HEK293 (cell line): ENCODE measurements around the gene PACSIN3.

ENCODE experiments used
- CTCF ChIA-PET: fragments of 350-600 bp; formaldehyde crosslinking; extraction: SDS; loops from one replicate; lab custom pipeline; 2021; ENCODE audit warnings: antibody characterized with exemption; lab: Yijun Ruan, JAX
- POLR2A ChIA-PET: fragments of 300-600 bp; formaldehyde crosslinking; extraction: SDS; loops from one replicate; lab custom pipeline; 2020; ENCODE audit warnings: antibody characterized with exemption, inconsistent platforms; lab: Yijun Ruan, JAX
- H3K27ac ChIP-seq: fragments of 200-500 bp; sonication (Bioruptor generic); 2 replicates; pipeline ENCODE4 v1.5.1; 2014; ENCODE audit warnings: low read depth, low read length, control low read depth, inconsistent platforms; ENCODE audit errors: extremely low read depth
- H3K36me3 ChIP-seq, 2 experiments: fragments of 200-500 bp in 1 of 2; sonication (Bioruptor generic) in 1 of 2; 1 replicate in 1 of 2; 2 replicates in 1 of 2; pipeline ENCODE4 v1.5.1; 2014 to 2017; ENCODE audit warnings: inconsistent platforms in 2 of 2, low read length in 2 of 2; ENCODE audit not compliant: control insufficient read depth in 2 of 2, insufficient read depth in 1 of 2
- H3K4me1 ChIP-seq: fragments of 200-500 bp; sonication (Bioruptor generic); 2 replicates; pipeline ENCODE4 v1.5.1; 2014; ENCODE audit warnings: mild to moderate bottlenecking, low read length, inconsistent platforms; ENCODE audit not compliant: control insufficient read depth, insufficient read depth
- H3K4me3 ChIP-seq: 2 replicates; pipeline ENCODE4 v1.5.1; 2011; ENCODE audit warnings: low read depth, mild to moderate bottlenecking, control low read depth, low read length, moderate library complexity
- H3K9me3 ChIP-seq: fragments of 200-500 bp; sonication (Bioruptor generic); 2 replicates; pipeline ENCODE4 v1.5.1; 2014; ENCODE audit warnings: low read depth, low read length, inconsistent platforms; ENCODE audit not compliant: control insufficient read depth, insufficient read depth
- AEBP2 ChIP-seq: fragments of 450-650 bp; formaldehyde crosslinking; IDR thresholded peaks from 2 replicates; pipeline ENCODE4 v1.5.1; 2016; ENCODE audit warnings: missing biosample characterization, missing genetic modification characterization, borderline replicate concordance
- KLF10 ChIP-seq: fragments of 450-650 bp; IDR thresholded peaks from 2 replicates; pipeline ENCODE4 v1.5.1; 2018; ENCODE audit warnings: missing biosample characterization, mild to moderate bottlenecking, missing genetic modification characterization
- MYNN ChIP-seq: fragments of 450-650 bp; formaldehyde crosslinking; IDR thresholded peaks from 2 replicates; pipeline ENCODE4 v1.5.1; 2016; ENCODE audit warnings: missing biosample characterization, missing genetic modification characterization, borderline replicate concordance
- OVOL3 ChIP-seq: fragments of 450-650 bp; formaldehyde crosslinking; IDR thresholded peaks from 2 replicates; pipeline ENCODE4 v1.5.1; 2016; ENCODE audit warnings: missing biosample characterization, missing genetic modification characterization
- PRDM4 ChIP-seq: fragments of 450-650 bp; formaldehyde crosslinking; IDR thresholded peaks from 2 replicates; pipeline ENCODE4 v1.5.1; 2017; ENCODE audit warnings: missing biosample characterization, missing genetic modification characterization
- REST ChIP-seq: fragments of 450-650 bp; formaldehyde crosslinking; IDR thresholded peaks from 2 replicates; pipeline ENCODE4 v1.5.1; 2016; ENCODE audit warnings: missing biosample characterization, missing genetic modification characterization
- SALL2 ChIP-seq: fragments of 450-650 bp; formaldehyde crosslinking; IDR thresholded peaks from 2 replicates; pipeline ENCODE4 v1.5.0; 2017; ENCODE audit warnings: missing biosample characterization, mild to moderate bottlenecking, missing genetic modification characterization, borderline replicate concordance
- YY1 ChIP-seq: fragments of 450-650 bp; formaldehyde crosslinking; IDR thresholded peaks from 2 replicates; pipeline ENCODE4 v1.5.1; 2018; ENCODE audit warnings: missing biosample characterization, missing genetic modification characterization
- ZBTB11 ChIP-seq: fragments of 450-650 bp; formaldehyde crosslinking; conservative IDR thresholded peaks from 2 replicates; pipeline ENCODE4 v1.5.1; 2016; ENCODE audit warnings: low read depth, missing biosample characterization, missing genetic modification characterization
- ZNF19 ChIP-seq: fragments of 450-650 bp; formaldehyde crosslinking; IDR thresholded peaks from 2 replicates; pipeline ENCODE4; 2016; ENCODE audit warnings: missing biosample characterization, missing genetic modification characterization, low read depth
- ZNF24 ChIP-seq: fragments of 450-650 bp; formaldehyde crosslinking; IDR thresholded peaks from 2 replicates; pipeline ENCODE4 v1.5.1; 2016; ENCODE audit warnings: missing biosample characterization, missing genetic modification characterization
- ZNF513 ChIP-seq: fragments of 450-650 bp; IDR thresholded peaks from 2 replicates; pipeline ENCODE4 v1.5.1; 2018; ENCODE audit warnings: missing biosample characterization, missing genetic modification characterization
- ZNF785 ChIP-seq: fragments of 450-650 bp; formaldehyde crosslinking; IDR thresholded peaks from 2 replicates; pipeline ENCODE4 v1.5.1; 2016; ENCODE audit warnings: missing biosample characterization, missing genetic modification characterization
- ZSCAN23 ChIP-seq: fragments of 450-650 bp; formaldehyde crosslinking; IDR thresholded peaks from 2 replicates; pipeline ENCODE4 v1.5.1; 2016; ENCODE audit warnings: missing biosample characterization, missing genetic modification characterization
- ZSCAN4 ChIP-seq: fragments of 450-650 bp; formaldehyde crosslinking; IDR thresholded peaks from 2 replicates; pipeline ENCODE4 v1.5.1; 2017; ENCODE audit warnings: missing biosample characterization, missing genetic modification characterization

PACSIN3 gene

GRCh38 chr11:47163193-47163592 is 23.0 kb downstream of the PACSIN3 start:
- Histone ChIP-seq H3K9me3 (no peaks in the 10 kb centered on the region), H3K4me1 (no peaks in the 10 kb centered on the region), H3K4me3 (no peak overlapping the region), H3K36me3 (peaks cover 0 to 74% of the 10 kb centered on the region in 2 experiments; a peak in 2 of 3 replicates), H3K27ac (no peak overlapping the region)
- CTCF ChIA-PET: interaction anchor here (0.6 to 2.4 kb wide), 10 partner anchors 9 to 774 kb away, joined by 3 to 20 read pairs (median 5); no protein-coding TSS in a partner anchor
- POLR2A ChIA-PET: interaction anchor here (0.6 to 1.3 kb wide), 10 partner anchors 9 to 546 kb away, joined by 3 to 11 read pairs (median 3); partner anchors contain the start of genes DDB2 and HARBI1
- TF ChIP-seq AEBP2 (no peak), PRDM4 (no peak), ZNF785 (tag by site-specific recombination) (no peak), ZNF24 (no peak)

GRCh38 chr11:47162426-47162825 is 23.8 kb downstream of the PACSIN3 start:
- ChIA-PET CTCF (interaction anchor here (0.6 to 2.4 kb wide), 16 partner anchors 10 to 292 kb away, joined by 3 to 20 read pairs (median 4); partner anchors contain the start of gene NR1H3), POLR2A (interaction anchor here (0.7 to 1.2 kb wide), 5 partner anchors 10 to 545 kb away, joined by 3 to 10 read pairs (median 4); partner anchors contain the start of genes DDB2 and HARBI1)
- no peaks in the 10 kb centered on the region for H3K4me1 ChIP-seq
- no peak overlapping the region for H3K4me3 ChIP-seq
- H3K9me3 ChIP-seq: no peaks in the 10 kb centered on the region
- peaks cover 0 to 73% of the 10 kb centered on the region in 2 experiments; a peak in 2 of 3 replicates for H3K36me3 ChIP-seq
- no peak overlapping the region for H3K27ac ChIP-seq
- TF ChIP-seq OVOL3 (no peak), ZNF513 (tag by site-specific recombination) (no peak), ZSCAN4 (no peak), KLF10 (tag by site-specific recombination) (no peak), YY1 (tag by site-specific recombination) (no peak), SALL2 (tag by site-specific recombination) (no peak), ZSCAN23 (tag by site-specific recombination) (no peak), REST (no peak), ZBTB11 (tag by site-specific recombination) (no peak), PRDM4 (no peak), ZNF19 (tag by site-specific recombination) (no peak), MYNN (no peak)
